Gastrocnemius medialis (tissue), 4 donors: ENCODE measurements around the gene NETO1. TPM values are rescaled to one million over a fixed set of nuclear protein-coding genes. Genes with fewer than 3 reads are reported as not detected.

Source experiments
- ATAC-seq, 2 donors: fragments of 150-250 bp; one replicate each; pipeline ENCODE4 v1.9.1; 2016
- DNase-seq, 2 donors: peaks; one replicate each; pipeline ENCODE4 v3.0.0-alpha.2; 2019
- H3K27ac ChIP-seq, 4 donors: fragments of 200-600 bp; sonication (generic); 1 replicate in 1 of 4; 2 replicates in 3 of 4; pipeline ENCODE4 v1.5.1; 2016 to 2018; ENCODE audit warnings: mild to moderate bottlenecking in 2 of 4, moderate library complexity in 1 of 4
- H3K27me3 ChIP-seq, 3 donors: fragments of 200-600 bp; sonication (generic) in 2 of 3; 1 replicate in 1 of 3; 2 replicates in 2 of 3; pipeline versions ENCODE4 v1.5.1 to v1.6.0; 2016 to 2019; ENCODE audit warnings: mild to moderate bottlenecking in 1 of 3, moderate library complexity in 1 of 3
- H3K36me3 ChIP-seq, 2 donors: fragments of 200-600 bp; sonication (generic) in 1 of 2; one replicate each; pipeline ENCODE4 v1.5.1; 2017 to 2018
- H3K4me1 ChIP-seq, 2 donors: fragments of 200-600 bp; sonication (generic) in 1 of 2; one replicate each; pipeline ENCODE4 v1.5.1; 2016 to 2017; ENCODE audit warnings: mild to moderate bottlenecking in 2 of 2
- H3K4me3 ChIP-seq, 4 donors: fragments of 200-600 bp; sonication (generic) in 3 of 4; 1 replicate in 1 of 4; 2 replicates in 3 of 4; pipeline ENCODE4 v1.5.1; 2016 to 2019; ENCODE audit warnings: mild to moderate bottlenecking in 2 of 4
- H3K9me3 ChIP-seq, 3 donors: fragments of 200-600 bp; sonication (generic) in 2 of 3; 1 replicate in 1 of 3; 2 replicates in 2 of 3; pipeline ENCODE4 v1.5.1; 2016 to 2019
- CTCF ChIP-seq, 5 experiments: fragments of 450-650 bp in 3 of 5; fragments of 200-600 bp in 2 of 5; sonication (generic) in 2 of 5; IDR thresholded peaks in 4 of 5; conservative IDR thresholded peaks in 1 of 5; 1 replicate in 4 of 5; 2 replicates in 1 of 5; pipeline ENCODE4 v1.5.1; 2016 to 2019; ENCODE audit warnings: antibody characterized with exemption in 5 of 5, mild to moderate bottlenecking in 3 of 5, moderate library complexity in 3 of 5
- POLR2A ChIP-seq, 2 donors: fragments of 450-650 bp; IDR thresholded peaks; one replicate each; pipeline ENCODE4 v1.6.1; 2017; ENCODE audit warnings: antibody characterized with exemption in 2 of 2, mild to moderate bottlenecking in 2 of 2, moderate library complexity in 2 of 2
- in situ Hi-C, 4 donors: fragments of 200-750 bp; cut with MboI; loops; one replicate each; pipeline versions ENCODE4 v1.15.0 to v1.8.0; 2017; ENCODE audit warnings: low sequenced_read_pairs in 4 of 4
- intact Hi-C: fragments of 100-400 bp; cut with DNase I; formaldehyde crosslinking; loops from one replicate; pipeline ENCODE4 v1.15.1; 2023; ENCODE audit warnings: low total_unique reads
- microRNA-seq, 2 donors: library from miRNA; unstranded; fragments of <30 nt; microRNA quantifications; one replicate each; pipeline ENCODE4, GENCODE V29; 2016; ENCODE audit warnings: borderline replicate concordance in 2 of 2
- total RNA-seq, 4 donors: library from RNA; depleted of rRNA; stranded (reverse); fragments of >200 nt; gene quantifications; one replicate each; pipeline versions ENCODE4 v1.1.0 to v1.2.3, GENCODE V29; 2016

Gene NETO1
- total RNA-seq, 4 donors from 2014 or later, result not detected

- in situ Hi-C loops (no loop called here), intact Hi-C loops (no loop called here)
- Histone ChIP-seq H3K27ac (no peak overlapping the region), H3K9me3 (no peaks in the 10 kb centered on the region), H3K4me1 (no peaks in the 10 kb centered on the region), H3K4me3 (no peak overlapping the region), H3K36me3 (no peaks in the 10 kb centered on the region), H3K27me3 (no peaks in the 10 kb centered on the region)
- ATAC-seq (no peak), DNase-seq (no peak)
- TF ChIP-seq CTCF (IDR thresholded peaks at IDR 0.05 in 4 of 5, conservative IDR thresholded peaks at IDR 0.05 in 1 of 5) (no peak), POLR2A (IDR thresholded peaks at IDR 0.05) (no peak)
These were observed 175.2 kb downstream of the NETO1 start for GRCh38 chr18:72692595-72692994.

Small RNAs within 50 kb of the gene (microRNA-seq; reads per million reads assigned to microRNA genes)
- gene MIR548AV, result 0 reads per million in 2 donors
